Measurements from ENCODE around the gene KIF5A. TPM values are rescaled to one million over a fixed set of nuclear protein-coding genes. Genes with fewer than 3 reads are reported as not detected.
A peak's percentile ranks its signal among the peaks of the same experiment; 100 is the strongest.

KIF5A gene
- total RNA-seq, 1 donor, result 0.36 TPM

GRCh38 chr12:57607958-57608663, 58.3 kb downstream of the KIF5A start:
- H3K4me1 ChIP-seq (ENCODE audit: insufficient read depth, low read length), result peaks cover 24% of the 10 kb centered on the region
- no peak overlapping the region for H2AFZ ChIP-seq (ENCODE audit: low read length)
- no peak overlapping the region for H3K27ac ChIP-seq (ENCODE audit: low read depth, low read length)
- no peak overlapping the region for H3K4me3 ChIP-seq (ENCODE audit: insufficient read depth, low read length)
- no peaks in the 10 kb centered on the region for H3K27me3 ChIP-seq (ENCODE audit: insufficient read depth, low read length)
- no peaks in the 10 kb centered on the region for H4K20me1 ChIP-seq (ENCODE audit: insufficient read depth, low read length)
- no peak overlapping the region for H3K4me2 ChIP-seq (ENCODE audit: insufficient read depth, low read length)
- H3K36me3 ChIP-seq (ENCODE audit: insufficient read depth, low read length), result peaks cover 2% of the 10 kb centered on the region
- TF ChIP-seq CTCF (IDR thresholded peaks at IDR 0.05; ENCODE audit: extremely low read depth, low read depth, low read length), result no peak
- H3K79me2 ChIP-seq (ENCODE audit: insufficient read depth, low read length), result no peaks in the 10 kb centered on the region
- no peaks in the 10 kb centered on the region for H3K9me3 ChIP-seq (ENCODE audit: low read depth, low read length)
- peak; percentile 69 for DNase-seq (ENCODE audit: insufficient read length, low spot score, missing footprints)

DNA sequence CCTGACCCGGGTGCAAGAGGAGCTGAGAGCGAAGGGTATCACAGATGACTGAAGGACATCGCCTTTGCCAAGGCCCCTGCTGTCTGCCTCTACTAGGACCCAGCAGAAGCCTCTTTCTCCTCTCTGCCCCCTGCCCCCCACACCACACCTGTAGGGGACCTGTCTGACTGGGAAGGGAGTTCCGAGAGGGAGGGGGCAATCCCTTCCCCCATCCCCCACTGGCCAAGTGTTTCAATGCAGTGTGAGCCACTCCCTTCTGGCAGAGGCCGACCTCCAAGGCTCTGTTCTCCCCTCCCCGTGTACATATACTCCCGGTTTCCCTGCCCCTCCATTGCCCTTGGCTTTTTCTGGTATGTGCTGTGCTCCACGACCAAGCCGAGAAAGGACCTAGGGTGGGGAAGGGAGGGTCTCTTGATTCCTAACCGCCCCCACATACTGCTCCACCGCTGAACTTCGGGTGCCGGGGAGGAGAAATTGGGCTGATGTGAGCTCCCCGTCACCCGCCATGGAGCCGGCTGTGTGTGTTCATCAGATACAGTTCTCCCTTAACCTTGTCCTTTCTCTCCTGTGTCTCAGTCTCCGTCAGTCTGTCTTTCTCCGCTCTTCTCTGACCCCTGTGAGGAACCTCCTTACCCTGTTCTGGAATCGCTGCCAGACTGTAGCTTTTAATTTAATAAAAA, 59.4 kb downstream of the KIF5A start:
- Histone ChIP-seq H3K27me3 (ENCODE audit: insufficient read depth, low read length) (no peaks in the 10 kb centered on the region), H3K36me3 (ENCODE audit: insufficient read depth, low read length) (peaks cover 2% of the 10 kb centered on the region), H2AFZ (ENCODE audit: low read length) (no peak overlapping the region), H4K20me1 (ENCODE audit: insufficient read depth, low read length) (no peaks in the 10 kb centered on the region), H3K27ac (ENCODE audit: low read depth, low read length) (no peak overlapping the region), H3K4me1 (ENCODE audit: insufficient read depth, low read length) (peaks cover 16% of the 10 kb centered on the region), H3K79me2 (ENCODE audit: insufficient read depth, low read length) (no peaks in the 10 kb centered on the region), H3K4me3 (ENCODE audit: insufficient read depth, low read length) (no peak overlapping the region), H3K4me2 (ENCODE audit: insufficient read depth, low read length) (no peak overlapping the region), H3K9me3 (ENCODE audit: low read depth, low read length) (no peaks in the 10 kb centered on the region)
- no peak for TF ChIP-seq CTCF (IDR thresholded peaks at IDR 0.05; ENCODE audit: extremely low read depth, low read depth, low read length)
- peak; percentile 72 for DNase-seq (ENCODE audit: insufficient read length, low spot score, missing footprints)

GRCh38 chr12:57609781-57610553, 60.1 kb downstream of the KIF5A start:
- DNase-seq (ENCODE audit: insufficient read length, low spot score, missing footprints), result peak; percentile 66
- H3K36me3 ChIP-seq (ENCODE audit: insufficient read depth, low read length), result peaks cover 2% of the 10 kb centered on the region
- H3K4me2 ChIP-seq (ENCODE audit: insufficient read depth, low read length), result peak overlapping the region; percentile 81
- no peaks in the 10 kb centered on the region for H3K79me2 ChIP-seq (ENCODE audit: insufficient read depth, low read length)
- H4K20me1 ChIP-seq (ENCODE audit: insufficient read depth, low read length), result no peaks in the 10 kb centered on the region
- H3K9me3 ChIP-seq (ENCODE audit: low read depth, low read length), result no peaks in the 10 kb centered on the region
- no peak overlapping the region for H3K27ac ChIP-seq (ENCODE audit: low read depth, low read length)
- peaks cover 15% of the 10 kb centered on the region for H3K4me1 ChIP-seq (ENCODE audit: insufficient read depth, low read length)
- H3K4me3 ChIP-seq (ENCODE audit: insufficient read depth, low read length), result peak overlapping the region; percentile 82
- H3K27me3 ChIP-seq (ENCODE audit: insufficient read depth, low read length), result no peaks in the 10 kb centered on the region
- peak overlapping the region; percentile 59 for H2AFZ ChIP-seq (ENCODE audit: low read length)
- TF ChIP-seq CTCF (IDR thresholded peaks at IDR 0.05; ENCODE audit: extremely low read depth, low read depth, low read length), result no peak
